ENCODE results near the gene CD151.
A peak's percentile ranks its signal among the peaks of the same experiment; 100 is the strongest.

Gene CD151

GRCh38 chr11:798093-798713 is 34.5 kb upstream of the CD151 start, which contains the start of gene SLC25A22:
SLC25A22 (minus strand) TSS chr11:798281; CDS start chr11:795006, 3,275 bp downstream.
- peak within 1 kb of the TSS; percentile 72; the same call in 1 of the 2 replicates for H3K27ac ChIP-seq (ENCODE audit: low read depth, low read length)
- H3K4me3 ChIP-seq (ENCODE audit: low read depth, low read length) = peak within 1 kb of the TSS; percentile 98
- H3K4me1 ChIP-seq (ENCODE audit: control insufficient read depth, insufficient read depth, low read length) = peaks cover 19% of the 10 kb centered on the region
- no peaks in the 10 kb centered on the region for H3K27me3 ChIP-seq (ENCODE audit: control insufficient read depth, insufficient read depth, low read length)
- peaks cover 56% of the 10 kb centered on the region for H3K36me3 ChIP-seq (ENCODE audit: control insufficient read depth, insufficient read depth, low read length)
- H3K9ac ChIP-seq (ENCODE audit: low read length) = peak within 1 kb of the TSS; percentile 88
- no peaks in the 10 kb centered on the region for H3K9me3 ChIP-seq (ENCODE audit: control insufficient read depth, insufficient read depth, low read depth, low read length)

GRCh38 chr11:799641-800316 is 33.0 kb upstream of the CD151 start:
- no peaks in the 10 kb centered on the region for H3K9me3 ChIP-seq (ENCODE audit: control insufficient read depth, insufficient read depth, low read depth, low read length)
- H3K4me3 ChIP-seq (ENCODE audit: low read depth, low read length) = no peak overlapping the region
- H3K27ac ChIP-seq (ENCODE audit: low read depth, low read length) = no peak overlapping the region
- H3K9ac ChIP-seq (ENCODE audit: low read length) = no peak overlapping the region
- peaks cover 46% of the 10 kb centered on the region for H3K36me3 ChIP-seq (ENCODE audit: control insufficient read depth, insufficient read depth, low read length)
- H3K27me3 ChIP-seq (ENCODE audit: control insufficient read depth, insufficient read depth, low read length) = no peaks in the 10 kb centered on the region
- H3K4me1 ChIP-seq (ENCODE audit: control insufficient read depth, insufficient read depth, low read length) = peaks cover 32% of the 10 kb centered on the region

GRCh38 chr11:800473-800872 is 32.3 kb upstream of the CD151 start:
- H3K27ac ChIP-seq (ENCODE audit: low read depth, low read length) = no peak overlapping the region
- no peak overlapping the region for H3K4me3 ChIP-seq (ENCODE audit: low read depth, low read length)
- peaks cover 26% of the 10 kb centered on the region for H3K4me1 ChIP-seq (ENCODE audit: control insufficient read depth, insufficient read depth, low read length)
- H3K9me3 ChIP-seq (ENCODE audit: control insufficient read depth, insufficient read depth, low read depth, low read length) = no peaks in the 10 kb centered on the region
- no peak overlapping the region for H3K9ac ChIP-seq (ENCODE audit: low read length)
- H3K27me3 ChIP-seq (ENCODE audit: control insufficient read depth, insufficient read depth, low read length) = no peaks in the 10 kb centered on the region
- peaks cover 46% of the 10 kb centered on the region for H3K36me3 ChIP-seq (ENCODE audit: control insufficient read depth, insufficient read depth, low read length)

DNA sequence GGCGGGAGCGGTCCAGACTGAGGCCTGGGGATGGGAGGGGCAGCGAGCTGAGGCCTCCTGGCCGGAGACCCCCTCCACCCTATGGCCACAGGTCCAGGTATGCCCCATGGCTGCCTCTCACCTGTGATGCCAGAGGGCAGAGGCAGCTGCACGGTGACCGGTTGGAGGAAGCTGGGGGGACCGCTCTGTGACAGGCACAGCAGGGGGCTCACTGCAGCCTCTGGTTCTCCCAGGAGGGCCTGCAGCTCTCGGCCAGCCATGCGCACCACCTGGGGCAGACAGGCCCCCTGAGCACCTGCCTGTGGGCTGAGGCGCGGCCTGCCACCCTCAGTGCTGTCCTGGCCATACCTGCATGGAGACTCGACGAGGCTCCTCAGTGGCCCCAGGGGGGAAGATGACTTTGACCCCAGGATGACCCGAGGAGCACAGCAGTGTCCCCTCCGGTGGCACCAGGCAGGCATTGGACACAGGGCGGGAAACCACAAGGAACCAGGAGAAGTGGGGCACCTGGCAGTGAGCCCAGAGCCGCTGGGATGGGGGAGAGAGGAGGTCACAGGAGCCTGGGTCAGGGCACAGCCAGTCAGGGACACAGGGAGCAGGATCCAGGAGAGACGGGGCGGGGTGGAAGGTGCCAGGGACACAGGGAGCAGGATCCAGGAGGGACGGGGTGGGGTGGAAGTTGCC is 31.5 kb upstream of the CD151 start:
- Histone ChIP-seq H3K9me3 (ENCODE audit: control insufficient read depth, insufficient read depth, low read depth, low read length) (no peaks in the 10 kb centered on the region), H3K4me3 (ENCODE audit: low read depth, low read length) (no peak overlapping the region), H3K4me1 (ENCODE audit: control insufficient read depth, insufficient read depth, low read length) (peaks cover 21% of the 10 kb centered on the region), H3K27ac (ENCODE audit: low read depth, low read length) (no peak overlapping the region), H3K27me3 (ENCODE audit: control insufficient read depth, insufficient read depth, low read length) (no peaks in the 10 kb centered on the region), H3K36me3 (ENCODE audit: control insufficient read depth, insufficient read depth, low read length) (peaks cover 46% of the 10 kb centered on the region), H3K9ac (ENCODE audit: low read length) (no peak overlapping the region)

GRCh38 chr11:802018-802617 is 30.6 kb upstream of the CD151 start:
- H3K4me1 ChIP-seq (ENCODE audit: control insufficient read depth, insufficient read depth, low read length) = peaks cover 13% of the 10 kb centered on the region
- H3K9ac ChIP-seq (ENCODE audit: low read length) = no peak overlapping the region
- H3K9me3 ChIP-seq (ENCODE audit: control insufficient read depth, insufficient read depth, low read depth, low read length) = no peaks in the 10 kb centered on the region
- peaks cover 46% of the 10 kb centered on the region for H3K36me3 ChIP-seq (ENCODE audit: control insufficient read depth, insufficient read depth, low read length)
- no peak overlapping the region for H3K27ac ChIP-seq (ENCODE audit: low read depth, low read length)
- H3K4me3 ChIP-seq (ENCODE audit: low read depth, low read length) = no peak overlapping the region
- H3K27me3 ChIP-seq (ENCODE audit: control insufficient read depth, insufficient read depth, low read length) = no peaks in the 10 kb centered on the region

GRCh38 chr11:802693-803466 is 29.9 kb upstream of the CD151 start:
- Histone ChIP-seq H3K9me3 (ENCODE audit: control insufficient read depth, insufficient read depth, low read depth, low read length) (no peaks in the 10 kb centered on the region), H3K27ac (ENCODE audit: low read depth, low read length) (no peak overlapping the region), H3K4me3 (ENCODE audit: low read depth, low read length) (no peak overlapping the region), H3K9ac (ENCODE audit: low read length) (no peak overlapping the region), H3K27me3 (ENCODE audit: control insufficient read depth, insufficient read depth, low read length) (no peaks in the 10 kb centered on the region), H3K4me1 (ENCODE audit: control insufficient read depth, insufficient read depth, low read length) (peaks cover 13% of the 10 kb centered on the region), H3K36me3 (ENCODE audit: control insufficient read depth, insufficient read depth, low read length) (peaks cover 46% of the 10 kb centered on the region)

DNA sequence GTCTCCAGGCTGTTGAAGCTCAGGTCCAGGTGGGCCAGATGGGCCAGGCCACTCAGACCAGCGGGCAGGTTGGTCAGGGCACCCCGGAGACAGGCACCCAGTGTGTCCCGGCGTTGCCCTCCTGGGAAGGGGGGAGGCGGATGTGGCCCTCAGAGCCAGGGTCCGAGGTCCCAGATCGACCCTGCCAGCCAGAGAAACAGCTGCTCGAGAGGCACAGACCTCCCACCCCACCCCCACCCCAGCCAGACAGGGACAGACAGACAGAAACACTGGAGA is 29.3 kb upstream of the CD151 start:
- H3K27ac ChIP-seq (ENCODE audit: low read depth, low read length) = no peak overlapping the region
- H3K4me3 ChIP-seq (ENCODE audit: low read depth, low read length) = no peak overlapping the region
- no peak overlapping the region for H3K9ac ChIP-seq (ENCODE audit: low read length)
- H3K9me3 ChIP-seq (ENCODE audit: control insufficient read depth, insufficient read depth, low read depth, low read length) = no peaks in the 10 kb centered on the region
- H3K4me1 ChIP-seq (ENCODE audit: control insufficient read depth, insufficient read depth, low read length) = peaks cover 13% of the 10 kb centered on the region
- H3K27me3 ChIP-seq (ENCODE audit: control insufficient read depth, insufficient read depth, low read length) = no peaks in the 10 kb centered on the region
- peaks cover 46% of the 10 kb centered on the region for H3K36me3 ChIP-seq (ENCODE audit: control insufficient read depth, insufficient read depth, low read length)

DNA sequence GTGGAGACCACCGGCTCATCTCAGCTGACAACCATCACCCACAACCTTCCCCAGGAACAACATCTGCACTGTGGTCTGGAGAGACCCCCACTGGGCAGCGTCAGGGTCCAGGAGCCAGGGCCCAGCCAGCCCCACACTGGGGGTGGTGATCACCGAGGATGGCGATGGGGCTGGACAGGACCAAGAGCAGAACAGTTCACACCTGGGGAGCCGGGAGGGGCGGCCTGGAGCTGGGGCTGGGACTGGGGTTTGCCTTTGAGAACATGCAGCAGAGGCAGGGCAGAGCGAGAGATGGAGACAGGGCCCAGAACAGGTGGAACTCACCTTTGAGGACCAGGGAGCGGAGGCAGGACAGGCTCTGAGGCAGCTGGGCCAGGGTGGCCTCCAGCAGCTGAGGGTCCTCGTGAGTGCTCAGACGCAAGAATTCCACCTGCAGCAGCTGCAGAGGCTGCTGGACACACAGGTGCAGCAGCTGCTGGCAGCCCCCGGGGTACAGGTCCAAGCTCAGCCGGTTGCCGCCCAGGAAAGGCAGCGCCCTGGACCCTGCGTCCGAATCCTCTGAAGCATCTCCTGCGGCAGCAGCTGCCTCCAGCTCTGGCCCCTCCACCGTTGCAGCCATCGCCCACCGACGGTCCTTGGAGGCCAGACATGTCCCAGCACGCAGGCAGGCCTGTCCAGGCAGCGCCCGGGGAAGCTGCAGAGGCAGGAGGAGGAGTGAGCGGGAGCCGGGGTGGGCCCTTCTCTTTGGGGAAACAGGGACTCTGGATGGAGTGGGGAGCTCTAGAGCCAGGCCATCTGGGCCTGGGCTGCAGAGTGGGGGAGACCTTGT is 28.8 kb upstream of the CD151 start:
- Histone ChIP-seq H3K27ac (ENCODE audit: low read depth, low read length) (no peak overlapping the region), H3K9me3 (ENCODE audit: control insufficient read depth, insufficient read depth, low read depth, low read length) (no peaks in the 10 kb centered on the region), H3K4me3 (ENCODE audit: low read depth, low read length) (peak overlapping the region; percentile 74), H3K4me1 (ENCODE audit: control insufficient read depth, insufficient read depth, low read length) (peaks cover 16% of the 10 kb centered on the region), H3K36me3 (ENCODE audit: control insufficient read depth, insufficient read depth, low read length) (peaks cover 44% of the 10 kb centered on the region), H3K27me3 (ENCODE audit: control insufficient read depth, insufficient read depth, low read length) (no peaks in the 10 kb centered on the region), H3K9ac (ENCODE audit: low read length) (peak overlapping the region; percentile 31)

- Histone ChIP-seq H3K4me3 (ENCODE audit: low read depth, low read length) (peak overlapping the region; percentile 74), H3K36me3 (ENCODE audit: control insufficient read depth, insufficient read depth, low read length) (peaks cover 38% of the 10 kb centered on the region), H3K9ac (ENCODE audit: low read length) (peak overlapping the region; percentile 31), H3K4me1 (ENCODE audit: control insufficient read depth, insufficient read depth, low read length) (peaks cover 16% of the 10 kb centered on the region), H3K9me3 (ENCODE audit: control insufficient read depth, insufficient read depth, low read depth, low read length) (no peaks in the 10 kb centered on the region), H3K27ac (ENCODE audit: low read depth, low read length) (no peak overlapping the region), H3K27me3 (ENCODE audit: control insufficient read depth, insufficient read depth, low read length) (no peaks in the 10 kb centered on the region)
Observed at GRCh38 chr11:804599-804964, 28.2 kb upstream of the CD151 start.

All from HUES6 (cell line).